DMS79 (cell line): ENCODE data around the gene KCNJ16.

ENCODE experiments used
- DNase-seq: peaks from one replicate; lab custom pipeline; 2025; lab: John Stamatoyannopoulos, UW

The KCNJ16 gene

DNA sequence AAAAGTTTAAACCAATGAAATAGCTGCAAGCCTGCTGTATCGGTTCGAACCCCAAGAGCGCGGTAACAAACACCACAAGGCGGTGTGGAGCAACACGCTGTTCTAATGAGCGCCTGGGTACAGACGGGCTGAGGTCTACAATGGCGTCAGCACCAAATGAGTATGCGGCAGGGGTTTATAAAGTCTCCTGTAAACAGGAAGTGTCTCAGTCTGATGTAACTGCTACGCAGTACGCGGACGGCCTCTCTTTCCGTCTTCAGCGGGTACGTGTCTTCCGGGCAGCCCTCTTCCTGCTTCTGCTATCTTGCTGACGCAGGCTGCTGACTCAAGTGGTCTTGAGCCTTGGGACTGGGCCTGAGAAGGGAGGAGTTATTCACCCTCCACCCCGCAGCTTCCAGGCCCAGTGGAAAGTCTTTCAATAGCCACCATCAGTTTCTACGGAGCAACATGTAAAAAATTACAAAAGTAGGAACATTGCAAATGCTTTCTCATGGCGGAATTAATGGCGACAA lies 53.8 kb downstream of the KCNJ16 start:
- DNase-seq: no peak

DNA sequence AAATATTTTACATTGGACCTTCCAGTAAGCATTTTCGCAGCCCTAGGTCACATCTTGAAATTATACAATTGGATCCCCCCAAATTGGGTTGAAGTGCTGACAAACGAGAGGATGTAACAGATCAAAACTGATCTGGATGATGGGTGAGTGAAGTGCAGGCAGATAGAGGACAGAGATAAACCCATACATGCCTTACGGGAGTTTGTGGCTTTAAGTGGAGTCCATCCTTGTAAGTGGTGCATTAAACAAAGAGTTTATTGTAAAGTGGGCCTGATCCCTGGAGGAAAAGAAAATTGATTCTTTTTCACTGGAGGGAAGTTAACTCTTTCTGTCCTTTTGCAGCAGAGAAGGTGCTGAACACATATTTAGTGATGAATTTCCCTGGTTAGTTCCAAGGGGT lies 55.3 kb downstream of the KCNJ16 start:
- DNase-seq: no peak

DNA sequence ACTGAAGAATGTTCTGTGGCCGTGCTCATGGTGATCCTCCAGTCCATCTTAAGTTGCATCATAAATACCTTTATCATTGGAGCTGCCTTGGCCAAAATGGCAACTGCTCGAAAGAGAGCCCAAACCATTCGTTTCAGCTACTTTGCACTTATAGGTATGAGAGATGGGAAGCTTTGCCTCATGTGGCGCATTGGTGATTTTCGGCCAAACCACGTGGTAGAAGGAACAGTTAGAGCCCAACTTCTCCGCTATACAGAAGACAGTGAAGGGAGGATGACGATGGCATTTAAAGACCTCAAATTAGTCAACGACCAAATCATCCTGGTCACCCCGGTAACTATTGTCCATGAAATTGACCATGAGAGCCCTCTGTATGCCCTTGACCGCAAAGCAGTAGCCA lies 57.5 kb downstream of the KCNJ16 start:
- no peak for DNase-seq

DNA sequence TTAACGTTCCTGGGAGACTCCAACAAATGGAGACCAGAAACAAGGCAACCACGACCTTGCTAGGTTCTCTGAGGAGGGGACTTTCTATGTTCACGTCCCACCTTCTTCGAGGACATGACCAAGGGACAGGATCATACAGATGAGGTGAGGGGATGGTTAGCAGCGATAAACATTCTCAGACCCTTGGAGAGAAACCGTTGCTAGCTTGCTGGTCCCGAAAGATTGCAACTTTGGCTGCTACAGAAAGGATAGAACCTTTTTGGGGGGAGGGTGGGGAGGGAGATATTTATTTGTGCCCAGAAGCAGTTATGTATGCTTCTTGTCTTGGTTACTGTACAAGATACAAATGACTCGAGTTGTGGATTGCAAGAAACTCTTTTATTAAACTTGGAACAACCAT lies 59.0 kb downstream of the KCNJ16 start:
- DNase-seq: no peak

DNA sequence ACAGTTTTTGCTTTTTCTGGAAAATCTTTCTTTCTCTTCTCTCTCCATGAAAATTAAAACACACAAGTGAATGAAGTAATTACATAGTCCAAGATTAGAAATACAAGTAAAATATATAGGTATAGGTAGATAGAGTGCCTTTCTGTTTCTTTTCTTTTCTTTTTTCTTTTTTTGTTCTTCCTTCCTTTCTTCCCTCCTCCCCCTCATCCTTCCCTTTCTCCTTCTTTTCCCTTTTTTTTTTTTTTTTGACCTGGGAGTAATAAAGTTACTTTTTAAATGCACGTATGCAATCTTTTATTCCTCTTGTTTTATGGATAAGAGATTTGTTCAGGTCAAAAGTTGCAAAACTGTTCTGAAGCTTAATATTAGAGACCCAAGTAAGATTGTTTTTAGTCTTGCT lies 59.8 kb downstream of the KCNJ16 start:
- no peak for DNase-seq

DNA sequence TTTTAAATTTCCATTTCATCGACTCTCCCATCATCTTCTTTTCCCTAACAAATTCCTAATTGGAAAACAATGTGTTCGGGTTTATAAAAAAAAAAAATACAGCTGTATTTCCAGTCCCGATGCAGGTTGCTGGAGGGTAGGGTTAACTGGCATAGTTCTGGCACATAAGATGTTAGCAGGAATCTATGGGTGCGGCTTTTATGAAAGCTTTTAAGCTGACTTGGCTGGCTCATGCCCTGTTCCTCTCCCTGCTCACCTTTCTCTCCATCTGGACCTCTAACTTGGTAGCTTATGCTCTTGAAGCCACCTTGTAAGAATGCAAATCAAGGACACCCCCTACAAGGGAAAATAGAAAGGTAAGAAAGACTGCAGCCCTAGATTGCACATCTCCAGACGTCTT lies 61.1 kb downstream of the KCNJ16 start:
- DNase-seq: no peak

DNA sequence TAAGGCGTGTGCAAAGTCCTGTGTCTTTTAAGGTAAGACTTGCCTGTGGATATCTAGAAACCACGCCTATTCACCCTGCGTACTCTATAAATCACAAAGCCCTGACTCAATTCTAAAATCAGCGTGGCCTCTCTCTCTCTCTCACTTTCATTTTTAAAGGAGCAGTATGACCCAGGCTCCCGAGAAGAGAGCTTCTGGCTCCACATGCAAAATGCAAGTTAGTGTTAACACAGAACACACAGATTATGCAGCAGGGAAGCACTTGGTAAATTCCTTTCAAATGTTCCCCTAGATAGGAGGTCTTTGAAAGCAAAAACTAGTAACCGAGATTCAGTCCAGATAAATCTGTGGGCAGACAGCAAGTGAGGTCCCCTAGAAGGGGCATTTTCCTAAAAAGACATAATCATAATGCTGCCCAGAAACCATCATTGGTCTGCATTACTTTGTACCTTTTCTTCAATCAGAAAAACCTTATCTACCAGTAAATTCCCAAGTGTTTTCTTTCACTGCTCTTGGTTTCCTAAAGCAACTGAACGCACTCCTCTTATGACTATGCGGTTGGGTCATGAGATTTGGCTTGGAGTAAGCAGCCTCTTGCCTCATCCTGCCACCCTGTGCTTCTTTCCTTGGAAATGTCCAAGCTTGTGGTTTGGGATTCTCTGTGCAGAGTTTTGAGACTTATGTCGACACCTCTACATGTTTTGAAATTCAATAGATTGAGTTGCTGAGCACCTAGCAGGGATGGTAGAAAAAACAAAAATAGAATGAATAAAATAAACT lies 62.6 kb downstream of the KCNJ16 start:
- DNase-seq: no peak

DNA sequence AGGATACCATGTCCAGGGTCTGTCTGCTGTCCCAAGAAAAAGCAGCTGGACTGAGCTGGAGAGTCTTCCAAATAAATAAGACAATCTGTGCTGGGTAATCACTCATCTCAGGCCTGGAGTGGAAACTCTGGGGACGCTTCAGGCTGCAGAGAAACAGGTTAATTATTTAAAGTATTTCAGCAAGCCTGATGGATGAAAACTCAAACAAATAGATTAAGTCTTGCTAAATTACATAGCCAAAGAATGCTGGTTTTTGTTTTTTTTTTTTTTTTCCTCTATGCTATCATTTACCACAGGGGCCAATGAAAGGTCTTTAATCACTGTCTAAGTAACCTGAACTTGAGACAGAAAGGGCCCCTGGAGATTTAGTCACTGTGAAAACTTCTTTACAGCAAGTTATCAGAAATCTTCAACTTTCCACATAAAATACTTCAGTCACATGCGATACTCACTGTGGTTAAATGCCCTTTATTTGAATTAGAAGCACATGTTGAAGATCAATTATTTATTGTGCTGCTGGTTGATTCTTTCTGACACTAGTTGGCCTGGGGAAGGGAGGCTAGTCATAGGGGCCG lies 63.4 kb downstream of the KCNJ16 start:
- DNase-seq: no peak

DNA sequence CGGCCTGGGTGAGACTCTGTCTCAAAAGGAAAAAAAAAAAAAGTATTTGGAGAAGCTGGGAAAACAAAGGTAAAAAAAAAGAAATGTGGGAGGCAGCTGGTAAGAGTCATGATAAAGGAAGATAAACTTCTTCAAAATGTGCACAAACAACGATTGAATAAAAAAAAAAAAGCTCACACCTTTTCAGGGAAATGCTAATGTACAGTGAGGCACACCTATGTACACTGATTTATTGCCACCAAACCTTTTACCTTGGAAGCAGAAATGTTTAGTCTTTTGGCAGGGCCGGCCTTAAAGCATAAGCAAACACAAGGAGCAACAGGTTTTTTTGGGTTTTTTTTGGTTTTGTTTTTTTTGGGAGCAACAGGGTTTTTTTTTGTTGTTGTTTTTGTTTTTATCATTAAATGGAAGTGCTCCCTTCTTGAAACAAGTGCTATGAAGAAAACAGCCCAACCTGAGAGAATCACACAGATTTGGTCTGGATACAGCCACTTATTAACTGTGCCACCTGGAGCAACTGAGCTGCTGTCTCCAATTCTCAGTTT lies 64.5 kb downstream of the KCNJ16 start:
- no peak for DNase-seq

DNA sequence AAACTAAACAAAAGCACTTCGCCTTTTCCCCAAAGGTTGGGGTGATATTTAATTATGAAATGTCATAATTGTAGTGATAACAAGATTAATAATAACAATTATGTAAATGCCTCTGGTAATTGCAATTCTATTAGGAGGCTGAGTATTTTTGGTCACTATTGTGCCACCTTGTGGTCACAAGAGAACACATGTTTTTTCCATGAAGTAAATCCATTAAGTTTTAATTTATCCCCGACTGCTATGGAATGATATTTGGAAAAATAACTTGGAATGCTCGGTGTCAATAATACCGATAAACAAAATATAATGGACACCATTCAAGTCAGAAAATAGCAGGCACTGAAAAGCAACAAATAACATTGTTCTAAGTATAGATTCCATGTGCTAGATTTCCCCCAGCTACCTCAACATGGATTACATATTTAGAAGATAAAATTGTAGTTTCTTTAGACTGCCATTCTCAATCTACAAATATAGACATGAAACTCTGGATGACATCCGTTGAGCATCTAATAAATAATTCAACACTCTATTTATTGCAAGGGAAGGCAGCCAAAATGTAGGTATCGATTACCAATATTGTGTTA lies 69.3 kb downstream of the KCNJ16 start:
- no peak for DNase-seq

DNA sequence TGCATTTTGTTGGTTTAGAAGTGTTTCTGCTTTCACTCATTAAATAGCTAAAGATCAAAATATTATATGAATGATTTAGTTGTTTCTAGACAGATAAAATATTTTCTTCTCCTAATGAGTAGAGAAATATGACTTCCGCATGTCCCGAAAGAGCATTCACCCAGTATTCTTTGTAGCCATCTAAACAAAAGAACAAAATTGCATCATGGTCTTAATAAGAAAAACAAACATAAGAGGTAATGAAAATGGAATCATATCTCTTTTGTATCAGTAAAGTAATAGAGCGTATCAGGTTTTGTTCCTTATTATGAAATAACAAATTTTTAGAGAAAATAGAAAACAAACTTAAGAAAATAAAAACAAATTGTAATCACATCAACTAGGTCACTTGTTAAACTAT lies 78.2 kb downstream of the KCNJ16 start:
- DNase-seq: no peak

DNA sequence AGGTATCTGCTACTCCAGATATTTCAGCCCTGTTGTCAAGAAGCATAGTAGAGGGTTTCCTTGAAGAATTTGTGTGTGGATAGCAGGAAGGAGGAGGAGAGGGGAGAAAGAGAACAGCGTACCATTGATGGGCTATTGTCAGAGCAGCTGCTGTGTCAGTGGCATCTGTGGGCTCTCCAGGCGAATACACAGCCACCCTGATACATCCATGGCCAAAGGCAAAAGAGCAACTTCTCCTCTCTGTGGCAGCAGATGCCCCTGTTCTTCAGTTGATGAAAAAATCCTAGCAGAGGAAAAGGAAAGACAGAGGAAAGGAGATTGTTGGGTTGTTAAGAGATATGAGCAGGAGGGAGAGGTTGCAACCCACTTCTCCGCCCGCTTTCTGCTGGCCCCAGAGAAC lies 82.1 kb downstream of the KCNJ16 start:
- no peak for DNase-seq

DNA sequence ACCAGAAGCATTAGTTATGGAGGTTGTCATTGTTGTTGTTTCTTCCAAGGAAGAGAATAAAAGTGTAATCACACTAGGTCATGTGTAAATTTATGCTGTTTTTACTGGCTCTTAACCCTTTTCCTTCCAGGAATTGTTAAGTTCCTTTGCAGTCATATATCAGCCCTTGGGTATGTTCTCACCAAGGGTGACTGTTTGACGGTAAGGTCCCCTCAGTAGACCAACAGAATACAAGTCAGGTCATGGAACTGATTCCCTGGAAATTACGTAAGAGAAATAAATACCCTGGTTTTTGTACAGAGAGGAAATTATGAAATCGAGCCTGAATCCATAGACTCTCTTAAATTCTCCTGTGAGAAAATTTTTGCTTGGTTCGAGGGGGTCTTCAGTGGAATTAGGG lies 83.2 kb downstream of the KCNJ16 start:
- no peak for DNase-seq

DNA sequence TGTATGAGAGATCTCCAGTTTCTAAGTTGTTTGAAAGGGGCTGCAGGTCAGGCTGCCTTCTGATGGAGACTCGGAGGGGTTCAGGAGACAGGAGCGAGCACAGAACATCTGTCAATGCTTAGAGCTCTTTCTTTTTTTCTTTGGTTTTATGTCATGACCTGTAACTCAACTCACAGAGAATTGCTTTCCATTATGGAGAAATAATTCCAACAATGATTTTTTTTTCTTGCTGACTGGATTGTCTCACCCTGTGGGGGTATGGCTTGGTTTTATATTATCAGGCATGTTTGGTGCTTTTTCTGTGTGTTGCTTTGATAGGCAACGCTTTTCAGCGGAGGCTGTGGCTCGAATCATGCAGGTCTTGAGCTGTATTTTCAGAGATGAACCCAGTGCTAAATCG lies 83.6 kb downstream of the KCNJ16 start:
- no peak for DNase-seq

DNA sequence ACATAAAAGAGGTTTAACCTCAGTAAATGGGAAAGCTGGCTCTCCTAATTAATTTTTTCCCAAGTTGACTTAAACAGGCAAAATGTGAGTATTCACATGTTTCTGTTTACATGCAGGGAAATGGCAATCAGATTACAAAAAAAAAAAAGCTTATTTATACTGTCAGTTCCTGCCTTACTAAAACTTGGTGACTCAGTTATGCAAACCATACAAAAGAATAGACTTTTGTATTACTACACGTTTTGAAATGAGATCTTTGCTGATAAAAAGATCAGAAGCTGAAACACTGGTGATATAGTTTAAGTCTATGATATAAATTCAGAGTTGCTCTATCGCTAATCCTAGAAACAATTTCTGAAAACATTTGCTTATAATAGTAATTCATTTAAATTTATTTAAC lies 85.0 kb downstream of the KCNJ16 start:
- DNase-seq: no peak

DNA sequence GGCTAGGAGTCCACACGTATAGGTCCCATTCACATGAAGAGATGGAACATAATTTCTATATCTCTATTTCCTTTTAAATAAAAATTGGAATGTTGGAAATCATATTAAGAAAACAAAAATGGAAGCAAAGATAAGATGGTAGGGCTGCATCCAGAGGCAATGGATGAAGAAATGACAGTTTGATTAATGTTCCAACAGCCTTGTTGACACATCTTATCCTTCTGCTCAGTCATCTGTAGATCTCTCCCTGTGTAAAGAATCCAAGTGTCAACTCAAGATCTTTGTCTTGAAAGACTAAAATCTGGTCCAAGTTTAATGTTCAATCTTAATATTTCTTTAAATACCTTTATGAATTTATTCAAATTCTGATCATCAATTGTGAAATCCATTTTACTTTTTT lies 86.5 kb downstream of the KCNJ16 start:
- DNase-seq: no peak

DNA sequence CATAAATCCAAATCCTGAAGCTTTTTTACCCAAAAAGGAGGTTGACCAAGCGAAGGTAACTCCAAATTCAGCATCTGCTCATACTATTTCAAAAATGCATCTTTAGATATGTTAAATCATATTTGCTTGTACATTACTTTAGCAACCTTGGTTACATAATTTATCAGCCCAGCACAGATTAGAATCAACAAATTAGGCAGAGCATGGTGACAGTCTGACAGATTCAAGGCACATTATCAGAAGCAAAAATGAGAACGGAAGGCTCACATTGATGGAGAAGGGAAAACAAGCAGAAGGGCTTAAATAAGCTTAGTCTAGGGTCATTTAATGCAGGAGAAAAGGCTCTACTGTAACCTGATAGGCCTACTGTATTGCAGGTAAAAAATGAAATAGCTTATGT lies 90.4 kb downstream of the KCNJ16 start:
- DNase-seq: no peak

DNA sequence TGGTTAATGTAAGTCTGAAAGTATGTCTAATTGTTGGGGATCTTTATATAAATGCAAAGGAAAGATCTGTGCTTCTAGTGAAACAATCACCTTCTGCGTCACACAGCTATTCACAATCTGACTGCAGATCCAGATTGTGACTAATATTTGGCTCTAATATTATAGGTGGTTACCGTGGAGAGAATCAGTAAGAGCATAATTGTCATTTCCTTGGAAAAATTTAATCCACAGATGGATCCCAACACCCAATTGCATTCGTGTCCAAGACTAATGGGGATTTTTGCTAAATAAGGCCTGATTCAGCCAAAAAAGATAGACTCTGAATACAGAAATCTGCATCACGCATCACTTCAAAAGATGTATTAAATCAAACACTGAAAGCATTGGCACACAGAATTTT lies 91.6 kb downstream of the KCNJ16 start:
- no peak for DNase-seq

DNA sequence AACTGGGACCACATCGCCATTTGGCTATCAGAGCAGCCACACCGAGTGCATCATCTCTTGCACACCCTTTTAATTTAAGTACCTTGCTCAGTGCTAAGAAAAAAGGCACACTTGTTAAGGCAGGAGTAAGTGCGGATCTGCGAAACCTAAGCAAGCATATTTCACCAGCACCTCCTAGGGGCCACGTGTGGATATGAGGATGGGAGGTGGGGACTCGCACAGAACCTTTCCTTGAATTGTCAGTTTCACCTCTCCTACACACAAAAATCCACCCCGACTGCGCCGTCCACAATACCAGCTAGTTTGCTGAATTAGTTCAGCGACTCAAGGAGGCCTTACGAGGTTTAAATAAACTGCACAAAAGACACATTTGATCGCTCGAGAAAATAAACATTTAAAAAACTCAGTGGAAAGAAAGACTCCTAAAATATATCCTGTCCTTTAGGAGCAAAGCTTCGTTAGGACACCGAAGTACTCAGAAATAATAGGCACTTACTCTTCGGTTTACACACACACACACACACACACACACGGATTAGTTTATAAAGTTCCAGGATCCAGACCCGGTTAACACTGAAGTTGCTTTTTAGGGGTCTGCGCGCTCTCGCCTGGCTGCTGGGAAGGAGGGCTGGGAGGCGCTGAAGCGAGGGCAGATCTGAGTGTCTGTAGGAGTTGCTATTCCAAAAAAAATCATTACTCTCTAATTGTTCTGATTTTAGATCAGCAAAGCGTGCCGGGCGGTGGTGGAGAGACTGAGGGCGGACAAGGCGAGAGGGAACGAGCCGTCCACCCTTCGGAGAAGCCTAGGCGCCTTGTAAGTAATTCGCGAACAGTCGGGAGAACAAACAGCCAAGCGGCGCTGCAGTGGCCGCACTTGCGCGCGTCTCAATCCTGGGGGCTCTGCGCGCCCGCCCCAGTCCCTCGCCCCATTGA lies 93.3 kb downstream of the KCNJ16 start:
- DNase-seq: no peak

DNA sequence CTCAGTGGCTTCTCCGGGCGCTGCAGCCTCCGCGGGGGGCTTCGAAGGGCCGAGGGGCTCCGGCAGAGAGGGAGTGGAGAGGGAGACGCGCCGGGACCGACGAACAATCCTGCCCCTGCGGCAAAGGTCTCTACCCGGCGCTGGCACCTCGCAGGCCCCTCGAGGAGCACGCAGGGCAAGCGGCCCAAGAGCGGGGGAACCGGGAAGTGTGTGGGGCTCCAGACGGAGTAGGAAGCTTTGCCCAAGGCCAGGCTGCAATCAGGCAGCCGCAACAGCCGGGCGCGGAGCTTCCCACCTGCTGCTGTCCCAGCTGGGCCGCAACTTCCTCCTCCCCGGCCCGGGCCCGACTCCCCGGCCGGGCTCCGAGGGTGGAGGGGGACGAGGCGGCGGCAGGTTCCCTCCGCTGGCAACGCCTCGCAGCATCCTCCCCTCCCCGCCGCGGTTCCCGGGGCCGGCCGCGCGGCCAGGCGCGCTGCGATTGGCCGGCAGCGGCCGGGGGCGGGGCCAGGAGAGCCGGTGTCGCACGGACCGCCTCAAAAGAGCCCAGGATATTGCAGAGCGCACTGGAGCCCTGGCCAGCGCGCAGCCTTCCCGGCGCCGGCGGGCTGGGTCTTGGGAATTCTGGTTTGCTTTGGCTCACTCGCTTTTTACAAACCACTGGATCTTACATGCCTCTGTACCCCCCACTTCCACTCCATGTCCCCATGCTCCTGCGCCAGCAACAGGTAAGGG lies 94.1 kb downstream of the KCNJ16 start, which contains the start of gene KCNJ2:
Gene KCNJ2, plus strand, starts transcription at position 556 of the 732 bp plus-strand sequence. CDS start 5,508 bp downstream, outside the sequence.
- DNase-seq: no peak
